GM19455 (cell line): ENCODE measurements around the gene P2RX1.

ENCODE experiments used
- ATAC-seq: cut with Tn5 transposase; IDR thresholded peaks from one replicate; pipeline ENCODE4 v1.9.1; 2021; ENCODE audit not compliant: unreplicated experiment

P2RX1 gene

DNA sequence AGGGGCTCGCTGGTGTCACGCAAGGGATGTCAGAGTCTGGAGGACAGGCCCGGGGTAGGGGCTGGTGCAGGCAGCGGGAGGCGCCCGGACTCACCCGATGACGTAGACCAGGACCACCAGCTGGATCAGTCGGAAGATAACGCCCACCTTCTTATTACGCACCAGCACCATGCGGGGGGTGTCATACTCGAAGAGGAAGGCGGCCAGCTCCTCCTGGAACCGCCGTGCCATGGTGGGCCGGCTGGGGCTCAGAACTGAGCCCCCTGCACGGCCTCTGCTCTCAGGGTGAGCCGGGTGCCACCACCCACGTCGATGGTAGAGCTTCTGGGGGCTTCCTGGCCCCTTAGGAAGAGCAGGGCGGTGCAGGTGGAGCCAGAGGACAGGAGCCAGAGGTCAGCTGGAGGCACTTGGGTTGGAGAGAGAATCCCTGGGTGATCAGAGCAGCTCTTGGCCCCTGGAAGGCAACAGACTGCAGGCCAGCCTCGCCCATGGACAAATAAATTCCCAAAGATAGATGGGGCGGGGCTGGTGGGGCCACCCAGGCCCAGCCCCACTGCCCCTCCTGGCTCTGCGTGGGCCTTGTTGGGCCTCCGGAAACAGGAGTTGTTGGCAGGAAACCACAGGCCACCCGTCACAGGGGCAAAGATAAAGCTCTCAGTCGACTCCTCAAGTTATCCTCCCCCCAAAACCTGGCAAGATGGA lies at the start of gene P2RX1:
TSS of gene P2RX1 (minus strand) at position 471 of the 702 bp plus-strand sequence. CDS start at position 231, 240 bp downstream.
- ATAC-seq: no peak

GRCh38 chr17:3965118-3965800 lies 49.0 kb upstream of the P2RX1 start:
- ATAC-seq: peak; percentile 38

- ATAC-seq: peak; percentile 52
Observed at GRCh38 chr17:3964203-3965117, 48.2 kb upstream of the P2RX1 start, which contains the start of gene ATP2A3. TSS of gene ATP2A3 (minus strand) at chr17:3964437. CDS start at chr17:3964291, 146 bp downstream.

GRCh38 chr17:3963237-3964201 lies 47.3 kb upstream of the P2RX1 start:
- ATAC-seq: peak; percentile 25

GRCh38 chr17:3962965-3963236 lies 46.6 kb upstream of the P2RX1 start:
- no peak for ATAC-seq

GRCh38 chr17:3962217-3962964 lies 46.1 kb upstream of the P2RX1 start:
- no peak for ATAC-seq

DNA sequence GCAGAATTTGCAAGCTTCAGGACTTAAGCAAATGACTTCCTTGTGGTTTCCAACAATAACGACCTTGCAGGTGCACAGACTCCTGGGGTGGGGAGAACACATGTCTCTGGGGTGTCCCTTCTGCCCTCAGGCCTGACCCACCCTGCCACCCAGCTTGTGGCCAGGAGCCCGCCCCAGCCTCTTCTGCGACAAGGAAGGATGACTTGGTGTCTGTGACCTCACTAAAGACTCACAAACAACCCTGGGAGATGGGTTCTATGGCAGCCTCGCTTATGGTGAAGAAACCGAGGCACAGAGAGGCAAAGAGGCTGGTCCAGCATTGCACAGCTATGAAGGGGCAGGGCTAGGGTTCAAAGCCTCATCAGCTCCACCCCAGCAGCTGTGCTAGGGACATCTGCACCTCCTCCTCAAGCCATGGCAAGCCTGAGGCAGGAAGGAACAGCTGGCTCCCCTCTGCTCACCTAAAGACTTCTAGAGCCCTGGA lies 45.3 kb upstream of the P2RX1 start:
- ATAC-seq: no peak

GRCh38 chr17:3960764-3961163 lies 44.5 kb upstream of the P2RX1 start:
- ATAC-seq: no peak

DNA sequence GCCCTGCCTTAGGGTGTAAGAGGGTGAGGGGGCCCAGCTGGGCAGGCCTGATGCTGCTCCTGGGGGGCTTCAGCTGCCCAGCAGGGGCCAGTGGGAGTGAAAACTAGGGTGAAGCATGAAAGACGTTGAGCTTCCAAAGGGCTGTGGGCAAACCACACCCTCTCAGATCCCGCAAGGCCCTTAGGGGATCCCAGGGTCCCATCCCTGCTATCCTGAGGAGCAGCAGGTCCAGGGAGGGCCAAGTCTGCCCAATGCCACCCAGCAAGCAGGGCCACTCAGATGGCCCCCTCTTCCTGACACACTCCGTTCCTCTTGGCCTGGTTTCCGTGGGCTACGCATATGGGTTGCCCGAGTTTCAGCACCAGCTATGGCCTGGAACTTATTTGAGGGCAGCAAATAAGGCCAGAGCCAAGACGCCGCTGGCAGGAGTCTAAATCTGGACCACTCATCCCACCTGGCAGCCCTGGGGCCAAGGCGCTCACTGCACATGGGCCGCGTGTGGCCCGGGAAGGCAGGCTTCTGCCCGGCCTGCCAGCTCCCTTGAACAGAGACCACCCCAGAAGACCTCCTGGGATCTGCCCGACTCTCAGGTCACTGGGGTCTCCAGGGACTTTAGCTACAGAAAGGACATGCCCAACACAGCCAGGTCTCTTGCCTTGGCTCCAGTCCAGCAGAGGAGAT lies 43.8 kb upstream of the P2RX1 start:
- no peak for ATAC-seq

- no peak for ATAC-seq
Observed at GRCh38 chr17:3959295-3959899, 43.1 kb upstream of the P2RX1 start.

GRCh38 chr17:3957735-3958599 lies 41.7 kb upstream of the P2RX1 start:
- ATAC-seq: no peak

DNA sequence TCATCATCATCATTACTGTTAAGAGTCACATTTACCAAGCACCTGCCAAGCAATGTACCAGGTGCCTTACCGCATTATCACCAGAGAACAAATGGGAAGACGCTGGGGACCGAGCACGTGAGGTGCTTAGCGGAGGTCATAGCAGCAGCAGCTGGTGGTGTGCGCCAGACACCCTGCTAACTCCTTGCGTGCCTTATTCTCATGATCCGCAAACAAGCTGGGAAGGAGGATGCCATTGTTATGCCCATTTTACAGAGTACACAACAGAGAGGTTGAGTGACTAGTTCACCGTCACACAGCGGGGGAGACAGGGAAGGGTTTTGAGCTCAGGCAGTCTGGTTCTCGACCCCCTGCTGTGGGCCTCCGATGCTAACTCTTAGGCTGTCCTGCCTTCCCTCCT lies 40.7 kb upstream of the P2RX1 start:
- ATAC-seq: no peak

- no peak for ATAC-seq
Observed at GRCh38 chr17:3956327-3956957, 40.2 kb upstream of the P2RX1 start.

- no peak for ATAC-seq
Observed at GRCh38 chr17:3955673-3955988, 39.4 kb upstream of the P2RX1 start.

DNA sequence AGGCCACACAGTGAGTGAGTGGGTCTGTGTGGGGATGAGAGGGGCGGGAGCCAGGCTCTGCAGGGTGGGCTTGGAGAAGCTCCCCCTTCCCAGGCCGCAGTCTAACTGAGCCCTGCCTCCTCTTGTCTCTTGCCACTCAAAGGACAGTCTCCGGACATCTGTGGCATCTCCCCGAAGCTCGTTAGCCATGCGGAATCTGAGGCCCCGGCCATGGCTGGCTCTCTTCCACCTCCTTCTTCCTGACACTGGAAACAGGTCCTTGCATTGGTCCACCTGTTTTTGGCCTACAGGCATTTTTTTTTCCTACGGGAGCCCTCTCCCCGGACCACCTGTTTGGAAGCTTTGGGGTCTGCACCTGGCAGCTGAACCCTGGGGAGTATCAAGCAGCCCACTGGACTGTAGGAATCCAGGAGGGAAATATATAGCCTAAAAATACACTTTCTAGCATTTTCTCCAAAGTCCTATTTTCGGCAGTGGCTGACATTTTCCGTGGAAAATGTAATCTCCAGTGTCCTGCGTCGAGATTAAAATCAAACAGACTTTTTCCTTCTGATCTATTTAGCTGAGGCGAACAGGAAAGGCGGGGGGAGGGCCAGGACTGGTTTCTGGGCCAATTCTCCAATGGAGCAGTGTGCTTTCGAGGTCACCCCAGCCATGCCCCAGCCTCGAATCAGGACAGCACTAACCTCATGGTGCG lies 38.9 kb upstream of the P2RX1 start:
- ATAC-seq: no peak

DNA sequence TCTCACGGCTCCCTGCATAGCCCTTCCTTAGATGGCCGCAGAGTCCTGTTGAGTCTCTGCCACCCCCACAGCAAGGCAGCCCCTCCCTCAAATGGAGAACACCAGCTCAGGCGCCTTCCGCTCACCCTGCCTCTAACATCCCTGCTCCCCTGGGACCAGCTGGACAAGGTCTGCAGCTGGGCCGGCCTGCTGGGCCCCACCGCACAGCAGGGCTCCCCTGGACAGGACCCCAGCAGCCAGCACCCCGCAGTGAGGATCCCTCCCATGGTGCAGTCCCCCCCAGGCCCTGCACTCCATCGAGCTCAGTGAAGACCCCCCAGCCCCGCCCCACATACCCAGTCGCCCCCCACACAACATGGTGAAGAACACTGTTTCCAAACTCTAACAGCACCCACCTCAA lies 37.8 kb upstream of the P2RX1 start:
- ATAC-seq: no peak

DNA sequence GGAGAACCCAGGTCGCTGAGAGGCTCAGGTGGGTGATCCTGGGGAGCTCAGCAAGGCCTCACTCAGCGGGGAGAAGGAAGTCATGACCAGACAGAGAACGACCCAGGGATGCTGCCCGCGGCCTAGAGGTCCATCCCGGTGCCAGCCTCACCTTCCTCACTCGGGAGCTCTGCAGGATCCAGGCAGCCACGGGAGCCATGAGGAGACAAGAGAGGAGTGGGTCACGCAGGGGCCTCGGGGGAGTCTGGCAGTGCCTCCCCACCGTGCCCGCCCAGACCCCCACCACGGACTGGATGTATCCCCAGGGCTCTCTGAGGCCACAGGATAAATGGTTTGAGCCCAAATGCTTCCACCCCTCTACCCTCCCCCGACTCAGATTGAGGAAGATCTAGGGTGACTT lies 37.3 kb upstream of the P2RX1 start:
- no peak for ATAC-seq
